Stimulated activated naive CD8-positive, alpha-beta T cell treated with anti-CD3 and anti-CD28 coated beads, Interleukin-15, Interleukin-2, amounts not matched to agents 100 ng/mL and 50 ng/mL, for 24 hours (primary cell): ENCODE data around the gene CHRFAM7A.
"Not testable (repeated sequence)": the region's sequence is repeated elsewhere in the genome, so short reads cannot be mapped to it uniquely, and the experiment has no call there.

Experiments
- H3K27ac Mint-ChIP-seq: one replicate; pipeline ENCODE4 v1.8.0; 2021; ENCODE audit warnings: mild to moderate bottlenecking, mixed read lengths
- H3K27me3 Mint-ChIP-seq: one replicate; pipeline ENCODE4 v1.8.0; 2021; ENCODE audit warnings: mixed read lengths
- H3K36me3 Mint-ChIP-seq: one replicate; pipeline ENCODE4 v1.8.0; 2021; ENCODE audit warnings: low read depth, mixed read lengths
- H3K4me1 Mint-ChIP-seq: one replicate; pipeline ENCODE4 v1.8.0; 2021; ENCODE audit warnings: low read depth, mixed read lengths
- H3K4me3 Mint-ChIP-seq: one replicate; pipeline ENCODE4 v1.8.0; 2021; ENCODE audit warnings: mild to moderate bottlenecking, mixed read lengths
- H3K9me3 Mint-ChIP-seq: one replicate; pipeline ENCODE4 v1.8.0; 2021; ENCODE audit warnings: mixed read lengths

CHRFAM7A gene

GRCh38 chr15:30360990-30361389 lies 32.4 kb downstream of the CHRFAM7A start:
- H3K36me3 Mint-ChIP-seq, H3K27me3 Mint-ChIP-seq, H3K27ac Mint-ChIP-seq, H3K4me1 Mint-ChIP-seq, H3K4me3 Mint-ChIP-seq, H3K9me3 Mint-ChIP-seq: not testable (repeated sequence)

GRCh38 chr15:30355043-30355442 lies 38.3 kb downstream of the CHRFAM7A start:
- not testable (repeated sequence) for H3K4me3 Mint-ChIP-seq, H3K27ac Mint-ChIP-seq, H3K9me3 Mint-ChIP-seq, H3K27me3 Mint-ChIP-seq, H3K4me1 Mint-ChIP-seq, H3K36me3 Mint-ChIP-seq

- not testable (repeated sequence) for H3K36me3 Mint-ChIP-seq, H3K27me3 Mint-ChIP-seq, H3K4me3 Mint-ChIP-seq, H3K9me3 Mint-ChIP-seq, H3K4me1 Mint-ChIP-seq, H3K27ac Mint-ChIP-seq
Observed at GRCh38 chr15:30349803-30350202, 43.5 kb downstream of the CHRFAM7A start.

GRCh38 chr15:30336584-30336983 lies 56.8 kb downstream of the CHRFAM7A start:
- H3K27me3 Mint-ChIP-seq, H3K36me3 Mint-ChIP-seq, H3K27ac Mint-ChIP-seq, H3K4me1 Mint-ChIP-seq, H3K9me3 Mint-ChIP-seq, H3K4me3 Mint-ChIP-seq: not testable (repeated sequence)

- not testable (repeated sequence) for H3K4me3 Mint-ChIP-seq, H3K9me3 Mint-ChIP-seq, H3K36me3 Mint-ChIP-seq, H3K27me3 Mint-ChIP-seq, H3K27ac Mint-ChIP-seq, H3K4me1 Mint-ChIP-seq
Observed at GRCh38 chr15:30334152-30334551, 59.2 kb downstream of the CHRFAM7A start.

- H3K4me3 Mint-ChIP-seq, H3K27me3 Mint-ChIP-seq: not testable (repeated sequence)
Observed at GRCh38 chr15:30326145-30326544, 67.2 kb downstream of the CHRFAM7A start.

GRCh38 chr15:30321063-30321462 lies 72.3 kb downstream of the CHRFAM7A start:
- H3K27me3 Mint-ChIP-seq, H3K9me3 Mint-ChIP-seq, H3K4me3 Mint-ChIP-seq: not testable (repeated sequence)

More at GRCh38 chr15:30326145-30326544, 67.2 kb downstream of the CHRFAM7A start:
- H3K4me1 Mint-ChIP-seq, H3K9me3 Mint-ChIP-seq, H3K27ac Mint-ChIP-seq, H3K36me3 Mint-ChIP-seq: not testable (repeated sequence)

GRCh38 chr15:30315704-30316103 lies 77.6 kb downstream of the CHRFAM7A start:
- not testable (repeated sequence) for H3K9me3 Mint-ChIP-seq, H3K36me3 Mint-ChIP-seq, H3K4me3 Mint-ChIP-seq, H3K4me1 Mint-ChIP-seq, H3K27ac Mint-ChIP-seq, H3K27me3 Mint-ChIP-seq

More at GRCh38 chr15:30321063-30321462, 72.3 kb downstream of the CHRFAM7A start:
- not testable (repeated sequence) for H3K27ac Mint-ChIP-seq, H3K36me3 Mint-ChIP-seq, H3K4me1 Mint-ChIP-seq

GRCh38 chr15:30310575-30310974 lies 82.8 kb downstream of the CHRFAM7A start:
- H3K27ac Mint-ChIP-seq, H3K36me3 Mint-ChIP-seq, H3K4me3 Mint-ChIP-seq, H3K4me1 Mint-ChIP-seq, H3K27me3 Mint-ChIP-seq, H3K9me3 Mint-ChIP-seq: not testable (repeated sequence)
